DND-41 (cell line): ENCODE results near the gene AICDA.

ENCODE experiments used
- ATAC-seq: fragments of 200-7000 bp; cut with Tn5 transposase; 3 replicates; pipeline ENCODE4 v1.9.1; 2021; ENCODE audit warnings: low read depth; ENCODE audit not compliant: insufficient read depth
- DNase-seq: peaks from one replicate; pipeline ENCODE4 v3.0.0-alpha.2; 2020
- H2AFZ ChIP-seq: 2 replicates; pipeline ENCODE4 v1.6.0; 2012; ENCODE audit warnings: low read depth, low read length
- H3K27ac ChIP-seq: 2 replicates; pipeline ENCODE4 v1.5.1; 2012; ENCODE audit warnings: low read length, inconsistent platforms
- H3K27me3 ChIP-seq: fragments of 200-600 bp; sonication (generic); 2 replicates; pipeline ENCODE4 v1.6.0; 2012; ENCODE audit warnings: low read length, mild to moderate bottlenecking, inconsistent platforms; ENCODE audit not compliant: insufficient read depth, poor library complexity
- H3K36me3 ChIP-seq: 2 replicates; pipeline ENCODE4 v1.5.1; 2012; ENCODE audit warnings: low read length, inconsistent platforms; ENCODE audit not compliant: insufficient read depth
- H3K4me1 ChIP-seq: 2 replicates; pipeline ENCODE4 v1.5.1; 2012; ENCODE audit warnings: mild to moderate bottlenecking, low read length; ENCODE audit not compliant: insufficient read depth
- H3K4me2 ChIP-seq: 2 replicates; pipeline ENCODE4 v1.6.0; 2012; ENCODE audit warnings: mild to moderate bottlenecking, moderate library complexity, low read length, inconsistent platforms; ENCODE audit not compliant: insufficient read depth
- H3K4me3 ChIP-seq, 2 experiments: fragments of 200-600 bp in 1 of 2; shearing (Covaris generic) in 1 of 2; 2 replicates each; pipeline ENCODE4 v1.5.1; 2012 to 2016; ENCODE audit warnings: inconsistent platforms in 2 of 2, low read length in 2 of 2, mild to moderate bottlenecking in 2 of 2, low read depth in 1 of 2, moderate library complexity in 1 of 2
- H3K79me2 ChIP-seq: 2 replicates; pipeline ENCODE4 v1.6.0; 2012; ENCODE audit warnings: low read length, inconsistent platforms; ENCODE audit not compliant: insufficient read depth
- H3K9ac ChIP-seq: 2 replicates; pipeline ENCODE4 v1.6.0; 2012; ENCODE audit warnings: low read depth, mild to moderate bottlenecking, inconsistent platforms, low read length, moderate library complexity
- H3K9me3 ChIP-seq: 2 replicates; pipeline ENCODE4 v1.5.1; 2012; ENCODE audit warnings: low read length, moderate library complexity, mild to moderate bottlenecking, inconsistent platforms; ENCODE audit not compliant: insufficient read depth, severe bottlenecking
- H4K20me1 ChIP-seq: 2 replicates; pipeline ENCODE4 v1.6.0; 2012; ENCODE audit warnings: low read length; ENCODE audit not compliant: insufficient read depth
- CTCF ChIP-seq: IDR thresholded peaks from 2 replicates; pipeline ENCODE4 v1.5.1; 2012; ENCODE audit warnings: borderline replicate concordance, low read length, moderate library complexity, mild to moderate bottlenecking; ENCODE audit not compliant: poor library complexity, severe bottlenecking; ENCODE audit errors: extremely low read depth
- EZH2 ChIP-seq: IDR thresholded peaks from 3 replicates; pipeline ENCODE4 v1.6.1; 2012; ENCODE audit warnings: borderline replicate concordance, low read depth, mild to moderate bottlenecking, moderate library complexity, low read length, inconsistent platforms; ENCODE audit not compliant: severe bottlenecking

Gene AICDA

GRCh38 chr12:8554451-8555195 lies 58.0 kb downstream of the AICDA start:
- Histone ChIP-seq H3K27ac (no peak overlapping the region), H3K9ac (no peak overlapping the region), H3K4me1 (no peaks in the 10 kb centered on the region), H3K9me3 (no peaks in the 10 kb centered on the region), H3K4me3 (no peak overlapping the region), H3K36me3 (no peaks in the 10 kb centered on the region), H4K20me1 (no peaks in the 10 kb centered on the region), H2AFZ (no peak overlapping the region), H3K27me3 (peaks cover 8% of the 10 kb centered on the region), H3K79me2 (no peaks in the 10 kb centered on the region), H3K4me2 (no peak overlapping the region)
- TF ChIP-seq EZH2 (no peak), CTCF (no peak)
- no peak for DNase-seq
- no peak for ATAC-seq

DNA sequence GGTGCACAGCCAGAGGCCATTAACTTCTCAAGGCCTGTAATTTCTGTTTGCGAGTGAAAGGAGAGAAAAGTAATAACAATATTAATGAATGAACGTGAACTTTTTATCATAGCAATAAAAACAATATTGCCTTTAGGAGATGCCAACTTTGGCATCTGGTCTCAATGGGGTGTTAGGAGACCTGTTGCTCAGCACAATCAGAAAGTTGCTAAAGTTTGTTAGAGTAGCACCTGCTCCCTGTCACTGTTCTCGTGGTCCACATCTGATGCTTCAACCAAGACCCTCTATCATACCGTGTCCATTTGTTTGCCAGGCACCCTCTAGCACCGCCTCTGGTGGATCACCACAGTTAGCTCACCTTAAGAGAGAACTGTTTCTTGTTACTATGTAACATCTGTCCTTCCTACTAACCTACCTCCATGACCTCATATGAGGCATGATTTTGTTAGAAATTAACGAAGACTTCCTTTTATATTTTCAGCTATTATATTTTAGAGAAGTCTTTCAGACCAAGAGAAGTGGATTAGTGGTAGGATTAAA lies 59.5 kb downstream of the AICDA start:
- ATAC-seq (no peak), DNase-seq (no peak)
- no peaks in the 10 kb centered on the region for H4K20me1 ChIP-seq
- no peaks in the 10 kb centered on the region for H3K9me3 ChIP-seq
- peaks cover 12% of the 10 kb centered on the region for H3K27me3 ChIP-seq
- no peak overlapping the region for H3K9ac ChIP-seq
- no peak overlapping the region for H3K4me3 ChIP-seq
- H3K4me2 ChIP-seq: no peak overlapping the region
- no peaks in the 10 kb centered on the region for H3K36me3 ChIP-seq
- no peak overlapping the region for H3K27ac ChIP-seq
- no peaks in the 10 kb centered on the region for H3K4me1 ChIP-seq
- no peak overlapping the region for H2AFZ ChIP-seq
- no peak for TF ChIP-seq CTCF
- no peak for TF ChIP-seq EZH2
- no peaks in the 10 kb centered on the region for H3K79me2 ChIP-seq
